GM12801 (cell line): ENCODE results near the gene S100B.

Source experiments
- TF ChIP-seq, protein P1 (sequence below): IDR thresholded peaks from one replicate; pipeline ENCODE4 v1.5.1; 2011; ENCODE audit warnings: control low read depth; ENCODE audit not compliant: insufficient read length; ENCODE audit errors: extremely low read depth

Gene S100B

DNA sequence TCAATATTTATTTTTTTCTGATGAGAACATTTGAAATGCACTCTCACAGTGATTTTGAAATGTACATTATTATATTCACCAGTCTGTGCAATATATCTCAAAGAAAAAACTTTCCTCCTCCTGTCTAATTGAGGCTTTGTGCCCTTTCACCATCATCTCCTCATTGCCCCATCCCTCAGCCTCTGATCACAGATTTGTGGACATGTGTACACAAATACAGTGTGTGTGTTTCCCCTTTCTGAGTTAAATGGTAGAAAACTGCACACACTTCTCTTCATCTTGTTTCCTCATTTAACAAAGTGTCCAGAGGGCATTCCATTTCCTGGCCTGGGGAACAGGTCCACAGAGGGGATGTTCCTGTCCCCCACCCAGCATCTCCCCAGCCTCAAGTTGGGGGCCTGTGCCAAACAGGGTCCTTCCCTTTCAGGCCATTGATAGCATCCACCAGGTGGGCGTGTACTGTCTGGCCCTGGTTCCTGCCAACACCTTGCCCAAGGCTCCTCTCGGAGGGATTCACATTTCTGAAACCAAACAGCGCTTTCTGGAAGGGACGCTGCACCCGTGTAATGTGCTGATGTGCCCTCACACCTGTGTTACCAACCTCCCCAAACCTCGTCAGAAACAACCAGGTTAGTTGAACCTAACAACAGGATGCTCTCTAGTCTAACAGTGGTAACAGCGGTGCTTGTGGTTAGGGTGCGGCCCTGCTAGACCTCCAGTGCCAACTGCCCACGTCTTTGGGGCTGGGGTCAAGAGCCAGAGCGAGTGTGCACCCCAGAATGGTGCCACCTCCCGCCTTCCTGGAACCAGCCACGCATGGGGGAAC is 54.6 kb downstream of the S100B start:
- TF ChIP-seq, protein P1, sequence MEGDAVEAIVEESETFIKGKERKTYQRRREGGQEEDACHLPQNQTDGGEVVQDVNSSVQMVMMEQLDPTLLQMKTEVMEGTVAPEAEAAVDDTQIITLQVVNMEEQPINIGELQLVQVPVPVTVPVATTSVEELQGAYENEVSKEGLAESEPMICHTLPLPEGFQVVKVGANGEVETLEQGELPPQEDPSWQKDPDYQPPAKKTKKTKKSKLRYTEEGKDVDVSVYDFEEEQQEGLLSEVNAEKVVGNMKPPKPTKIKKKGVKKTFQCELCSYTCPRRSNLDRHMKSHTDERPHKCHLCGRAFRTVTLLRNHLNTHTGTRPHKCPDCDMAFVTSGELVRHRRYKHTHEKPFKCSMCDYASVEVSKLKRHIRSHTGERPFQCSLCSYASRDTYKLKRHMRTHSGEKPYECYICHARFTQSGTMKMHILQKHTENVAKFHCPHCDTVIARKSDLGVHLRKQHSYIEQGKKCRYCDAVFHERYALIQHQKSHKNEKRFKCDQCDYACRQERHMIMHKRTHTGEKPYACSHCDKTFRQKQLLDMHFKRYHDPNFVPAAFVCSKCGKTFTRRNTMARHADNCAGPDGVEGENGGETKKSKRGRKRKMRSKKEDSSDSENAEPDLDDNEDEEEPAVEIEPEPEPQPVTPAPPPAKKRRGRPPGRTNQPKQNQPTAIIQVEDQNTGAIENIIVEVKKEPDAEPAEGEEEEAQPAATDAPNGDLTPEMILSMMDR = no peak

DNA sequence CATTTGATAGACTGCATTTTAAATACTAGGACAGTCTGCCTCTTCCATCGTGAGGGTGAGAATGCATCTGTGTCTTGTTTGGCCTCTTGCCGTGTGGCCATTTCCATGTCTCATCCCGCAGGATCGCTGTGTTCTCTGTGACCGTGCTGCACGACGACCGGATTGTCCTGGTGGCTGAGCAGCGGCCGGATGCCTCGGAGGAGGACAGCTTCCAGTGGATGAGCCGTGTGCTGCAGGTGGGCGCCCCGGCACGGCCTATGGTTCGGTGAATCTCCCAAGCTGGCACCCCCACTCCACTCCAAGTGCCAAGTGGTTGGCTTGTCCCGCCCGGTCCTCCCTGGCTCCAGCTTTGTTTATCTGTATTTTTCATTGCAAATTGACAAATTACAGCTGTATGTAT is 55.2 kb downstream of the S100B start:
- TF ChIP-seq, protein P1 = no peak
